Adrenal gland (tissue), 12 donors: ENCODE data around the gene TRIM38. TPM values are rescaled to one million over a fixed set of nuclear protein-coding genes. Genes with fewer than 3 reads are reported as not detected.

Experiments
- DNase-seq, 7 donors: peaks; one replicate each; pipeline ENCODE4 v3.0.0-alpha.2; 2019 to 2020
- H3K27ac ChIP-seq, 5 donors: fragments of 200-600 bp; sonication (generic) in 4 of 5; 1 replicate in 3 of 5; 2 replicates in 2 of 5; pipeline versions ENCODE4 v1.5.1 to v1.8.0; 2016 to 2020; ENCODE audit warnings: mild to moderate bottlenecking in 1 of 5
- H3K27me3 ChIP-seq: fragments of 200-600 bp; 2 replicates; pipeline ENCODE4 v1.8.0; 2021
- H3K36me3 ChIP-seq, 2 donors: fragments of 200-600 bp; replicated peaks in 1 of 2; 1 replicate in 1 of 2; 2 replicates in 1 of 2; pipeline versions ENCODE4 v1.5.1 to v1.8.0; 2018 to 2022
- H3K4me1 ChIP-seq, 2 donors: fragments of 200-600 bp; replicated peaks in 1 of 2; 1 replicate in 1 of 2; 2 replicates in 1 of 2; pipeline versions ENCODE4 v1.5.1 to v1.8.0; 2018 to 2021
- H3K4me3 ChIP-seq, 4 donors: fragments of 200-600 bp; sonication (generic) in 3 of 4; one replicate each; pipeline ENCODE4 v1.5.1; 2016 to 2018
- H3K9me3 ChIP-seq, 3 donors: fragments of 200-600 bp; sonication (generic) in 1 of 3; replicated peaks in 1 of 3; 1 replicate in 2 of 3; 2 replicates in 1 of 3; pipeline versions ENCODE4 v1.5.1 to v1.8.0; 2016 to 2021
- POLR2A ChIP-seq, 2 donors: fragments of 450-650 bp; IDR thresholded peaks; one replicate each; pipeline ENCODE4 v1.6.1; 2017; ENCODE audit warnings: antibody characterized with exemption in 2 of 2, mild to moderate bottlenecking in 2 of 2, moderate library complexity in 1 of 2
- WGBS, 4 donors: extraction: QIAGEN DNeasy Blood & Tissue Kit in 2 of 4; methylation state at CpG; one replicate each; pipeline versions ENCODE4 v1.1.5 to v1.1.7; 2013 to 2017; 5-methylcytosine and 5-hydroxymethylcytosine counted together
- intact Hi-C, 2 donors: fragments of 100-400 bp; cut with DNase I; formaldehyde crosslinking; loops; one replicate each; pipeline versions ENCODE4 v1.14.1 to v1.15.0; 2022 to 2023
- polyA plus RNA-seq, 3 donors: library from polyadenylated mRNA; stranded (reverse); fragments of 200-250 nt in 2 of 3; fragments of 350-450 nt in 1 of 3; fragmentation: Illumina TruSeq in 1 of 3; extraction: RNeasy Lipid Tissue Mini Kit (QIAGEN cat#74804) in 1 of 3; gene quantifications; one replicate each; pipeline ENCODE4 v1.2.3, GENCODE V29; 2013 to 2014
- total RNA-seq, 9 donors: library from RNA; depleted of rRNA in 4 of 9; stranded (reverse); fragments of >200 nt in 4 of 9; fragments of 120-200 nt in 1 of 9; fragmentation: NEBNext Ultra II Directional in 1 of 9; extraction: Animal tissue kit (Norgen Biotek cat#: 25700) in 1 of 9; gene quantifications; one replicate each; pipeline versions ENCODE4 v1.1.0 to v1.2.4, GENCODE V29; 2013 to 2023
- TF ChIP-seq, protein P1 (sequence below), 6 experiments: fragments of 450-650 bp in 4 of 6; fragments of 200-600 bp in 2 of 6; sonication (generic) in 1 of 6; IDR thresholded peaks; 1 replicate in 5 of 6; 2 replicates in 1 of 6; pipeline versions ENCODE4 v1.5.1 to v1.8.0; 2016 to 2021; ENCODE audit warnings: antibody characterized with exemption in 6 of 6, mild to moderate bottlenecking in 2 of 6, moderate library complexity in 1 of 6
- donor health status: healthy with polysubstance abuse.
- donor health status: Bipolar disorder and iron deficiency.
- donor health status: DM: yes; HTN: yes; CAD: no.
- donor health status: DM: no; HTN: no; CAD: no.
- donor health status: DM: no; HTN: no; CAD: no.
- donor health status: DM: yes; HTN: yes; CAD: no.

The TRIM38 gene
- total and polyA plus RNA-seq, 12 donors: 5.7 to 15.6 (median 9.8) TPM

DNA sequence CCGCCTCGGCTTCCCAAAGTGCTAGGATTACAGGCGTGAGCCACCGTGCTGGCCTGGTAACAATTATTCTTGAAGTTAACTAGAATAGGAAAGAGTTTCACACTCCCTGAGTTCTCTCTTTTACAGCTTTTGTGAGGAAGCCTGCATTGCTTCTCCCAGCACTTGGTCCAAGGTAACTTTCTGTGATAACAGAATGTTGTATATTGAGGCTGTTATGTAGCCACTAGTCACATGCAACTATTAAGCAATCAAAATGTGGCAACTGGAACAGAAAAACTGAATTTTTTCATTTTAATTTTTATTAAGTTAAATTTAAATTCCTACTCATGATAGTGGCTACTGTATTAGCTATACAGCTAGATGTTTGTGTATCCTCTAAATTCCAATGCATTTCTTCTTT is 2.5 kb downstream of the TRIM38 start:
- H3K36me3 ChIP-seq: peaks cover 0 to 30% of the 10 kb centered on the region in 2 donors
- peaks cover 21 to 64% of the 10 kb centered on the region in 2 donors for H3K4me1 ChIP-seq
- H3K27me3 ChIP-seq: no peaks in the 10 kb centered on the region
- H3K4me3 ChIP-seq: peak overlapping the region in 1 of 4 donors; percentile 67
- no peak overlapping the region for H3K27ac ChIP-seq
- TF ChIP-seq POLR2A (IDR thresholded peaks at IDR 0.05): no peak
- TF ChIP-seq, protein P1, sequence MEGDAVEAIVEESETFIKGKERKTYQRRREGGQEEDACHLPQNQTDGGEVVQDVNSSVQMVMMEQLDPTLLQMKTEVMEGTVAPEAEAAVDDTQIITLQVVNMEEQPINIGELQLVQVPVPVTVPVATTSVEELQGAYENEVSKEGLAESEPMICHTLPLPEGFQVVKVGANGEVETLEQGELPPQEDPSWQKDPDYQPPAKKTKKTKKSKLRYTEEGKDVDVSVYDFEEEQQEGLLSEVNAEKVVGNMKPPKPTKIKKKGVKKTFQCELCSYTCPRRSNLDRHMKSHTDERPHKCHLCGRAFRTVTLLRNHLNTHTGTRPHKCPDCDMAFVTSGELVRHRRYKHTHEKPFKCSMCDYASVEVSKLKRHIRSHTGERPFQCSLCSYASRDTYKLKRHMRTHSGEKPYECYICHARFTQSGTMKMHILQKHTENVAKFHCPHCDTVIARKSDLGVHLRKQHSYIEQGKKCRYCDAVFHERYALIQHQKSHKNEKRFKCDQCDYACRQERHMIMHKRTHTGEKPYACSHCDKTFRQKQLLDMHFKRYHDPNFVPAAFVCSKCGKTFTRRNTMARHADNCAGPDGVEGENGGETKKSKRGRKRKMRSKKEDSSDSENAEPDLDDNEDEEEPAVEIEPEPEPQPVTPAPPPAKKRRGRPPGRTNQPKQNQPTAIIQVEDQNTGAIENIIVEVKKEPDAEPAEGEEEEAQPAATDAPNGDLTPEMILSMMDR (IDR thresholded peaks at IDR 0.05): no peak
- no peaks in the 10 kb centered on the region for H3K9me3 ChIP-seq
- intact Hi-C loops: no loop called here
- DNase-seq: no peak
- 87 to 96% (median 89%) methylated on average over 4 of the region's 4 CpGs for WGBS, 4 donors

- no peak for DNase-seq
- TF ChIP-seq, protein P1 (IDR thresholded peaks at IDR 0.05): no peak
- TF ChIP-seq POLR2A (IDR thresholded peaks at IDR 0.05): no peak
- Histone ChIP-seq H3K27me3 (no peaks in the 10 kb centered on the region), H3K9me3 (no peaks in the 10 kb centered on the region), H3K4me1 (peaks cover 26 to 76% of the 10 kb centered on the region in 2 donors), H3K27ac (no peak overlapping the region), H3K4me3 (peak overlapping the region in 1 of 4 donors; percentile 21), H3K36me3 (peaks cover 0 to 46% of the 10 kb centered on the region in 2 donors)
- intact Hi-C loops: no loop called here
- WGBS, 4 donors: 94 to 97% (median 95%) methylated on average over 9 of the region's 9 CpGs
Observed at GRCh38 chr6:25966711-25967110, 4.1 kb downstream of the TRIM38 start.

DNA sequence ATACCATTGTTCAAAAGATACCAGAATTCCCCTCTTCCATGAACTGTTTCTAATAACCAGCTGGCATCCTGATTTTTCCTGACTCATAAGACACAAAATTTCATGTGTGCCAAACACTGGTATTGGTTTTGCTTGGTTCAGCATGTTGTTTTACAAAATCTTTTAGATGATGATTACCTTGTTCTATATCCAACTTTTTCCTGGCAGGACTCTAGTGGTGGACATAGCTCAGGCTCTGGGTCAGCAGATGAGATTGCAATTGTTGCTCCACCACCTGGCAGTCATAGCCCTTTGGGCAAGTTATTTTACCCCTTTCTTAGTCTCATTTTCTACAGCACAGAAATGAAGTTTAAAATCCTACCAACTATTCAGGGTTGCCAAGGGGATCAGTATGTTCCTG is 6.2 kb downstream of the TRIM38 start:
- Histone ChIP-seq H3K4me1 (peaks cover 21 to 69% of the 10 kb centered on the region in 2 donors), H3K4me3 (no peak overlapping the region), H3K27me3 (no peaks in the 10 kb centered on the region), H3K9me3 (no peaks in the 10 kb centered on the region), H3K27ac (peak overlapping the region in 1 of 5 donors; percentile 9), H3K36me3 (peaks cover 0 to 67% of the 10 kb centered on the region in 2 donors)
- no peak for TF ChIP-seq POLR2A (IDR thresholded peaks at IDR 0.05)
- intact Hi-C loops: no loop called here
- peak in 2 of 7 donors; percentile 19 to 36 for DNase-seq

DNA sequence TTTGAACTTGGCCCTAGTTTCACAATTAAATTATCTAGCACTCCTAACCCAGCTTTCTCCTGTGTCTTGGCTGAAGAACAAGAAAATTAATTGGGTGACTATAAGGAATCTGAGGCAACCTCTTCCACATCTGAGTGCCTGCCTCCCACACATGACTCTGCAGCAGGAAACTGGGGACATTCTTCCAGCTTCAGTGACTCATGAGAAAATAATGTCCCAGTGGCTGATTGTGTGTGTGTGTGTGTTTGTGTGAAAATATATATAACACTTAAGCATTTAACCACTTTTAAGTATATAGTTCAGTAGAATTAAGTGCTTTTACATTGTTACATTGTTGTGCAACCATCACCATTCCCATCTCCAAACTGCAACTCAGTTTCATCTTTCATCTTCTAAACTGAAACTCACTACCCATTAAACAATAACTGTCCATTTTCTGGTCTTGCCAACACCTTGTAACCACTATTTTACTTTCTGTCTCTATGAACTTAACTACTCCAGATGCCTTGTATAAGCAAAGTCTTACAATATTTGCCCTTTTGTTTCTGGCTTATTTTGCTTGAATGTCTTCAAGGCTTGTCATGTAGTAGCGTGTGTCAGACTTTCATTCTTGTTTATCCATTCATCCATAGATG is 8.7 kb downstream of the TRIM38 start:
- H3K9me3 ChIP-seq: no peaks in the 10 kb centered on the region
- intact Hi-C loops: no loop called here
- peaks cover 15 to 43% of the 10 kb centered on the region in 2 donors for H3K4me1 ChIP-seq
- no peak for TF ChIP-seq POLR2A (IDR thresholded peaks at IDR 0.05)
- TF ChIP-seq, protein P1 (IDR thresholded peaks at IDR 0.05): no peak
- no peaks in the 10 kb centered on the region for H3K27me3 ChIP-seq
- no peak overlapping the region for H3K4me3 ChIP-seq
- WGBS, 4 donors: 88 to 99% (median 97%) methylated on average over 1 of the region's 1 CpG
- peaks cover 0 to 83% of the 10 kb centered on the region in 2 donors for H3K36me3 ChIP-seq
- peak; percentile 34 to 83 (median 76) for DNase-seq
- H3K27ac ChIP-seq: peak overlapping the region in 4 of 5 donors; percentile 11 to 74 (median 66)

DNA sequence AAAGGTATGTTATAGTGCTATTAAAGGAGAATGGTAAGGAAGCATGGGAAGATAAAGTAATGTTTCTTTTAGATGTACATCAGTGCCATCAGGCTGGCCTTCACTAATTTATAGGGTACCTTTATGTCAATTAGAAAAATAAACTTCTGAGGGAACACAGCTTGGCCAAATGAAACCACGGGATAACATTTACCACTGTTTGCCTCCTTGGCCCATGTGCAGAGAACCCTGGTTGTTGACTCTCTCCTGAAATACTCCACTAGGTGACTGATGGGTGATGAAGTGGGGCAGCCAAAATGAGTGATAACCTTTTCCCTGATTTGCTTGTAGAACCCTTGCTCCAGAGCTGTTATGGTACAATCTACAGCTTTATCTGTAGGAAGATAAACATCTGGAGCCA is 9.5 kb downstream of the TRIM38 start:
- peaks cover 0 to 81% of the 10 kb centered on the region in 2 donors for H3K36me3 ChIP-seq
- 78 to 89% (median 85%) methylated on average over 1 of the region's 1 CpG for WGBS, 4 donors

More for the DNA sequence above, 9.5 kb downstream of the TRIM38 start:
- H3K4me3 ChIP-seq: no peak overlapping the region
- intact Hi-C loops: no loop called here
- DNase-seq: no peak
- H3K9me3 ChIP-seq: no peaks in the 10 kb centered on the region
- H3K4me1 ChIP-seq: peaks cover 10 to 35% of the 10 kb centered on the region in 2 donors
- H3K27me3 ChIP-seq: no peaks in the 10 kb centered on the region
- TF ChIP-seq, protein P1 (IDR thresholded peaks at IDR 0.05): no peak
- TF ChIP-seq POLR2A (IDR thresholded peaks at IDR 0.05): no peak
- H3K27ac ChIP-seq: peak overlapping the region in 3 of 5 donors; percentile 32 to 74 (median 51)
